GM10266 (cell line): Measurements from ENCODE around the gene TRIM67.

Experiments
- DNase-seq: peaks from one replicate; pipeline ENCODE4 v3.0.0; 2012; ENCODE audit errors: extremely low spot score
- TF ChIP-seq, protein P1 (sequence below): IDR thresholded peaks from 2 replicates; pipeline ENCODE4 v1.5.1; 2012; ENCODE audit warnings: mild to moderate bottlenecking, low read depth; ENCODE audit not compliant: control insufficient read depth, insufficient read depth; ENCODE audit errors: missing control alignments

TRIM67 gene

GRCh38 chr1:231193710-231194340 is 32.0 kb downstream of the TRIM67 start:
- TF ChIP-seq, protein P1, sequence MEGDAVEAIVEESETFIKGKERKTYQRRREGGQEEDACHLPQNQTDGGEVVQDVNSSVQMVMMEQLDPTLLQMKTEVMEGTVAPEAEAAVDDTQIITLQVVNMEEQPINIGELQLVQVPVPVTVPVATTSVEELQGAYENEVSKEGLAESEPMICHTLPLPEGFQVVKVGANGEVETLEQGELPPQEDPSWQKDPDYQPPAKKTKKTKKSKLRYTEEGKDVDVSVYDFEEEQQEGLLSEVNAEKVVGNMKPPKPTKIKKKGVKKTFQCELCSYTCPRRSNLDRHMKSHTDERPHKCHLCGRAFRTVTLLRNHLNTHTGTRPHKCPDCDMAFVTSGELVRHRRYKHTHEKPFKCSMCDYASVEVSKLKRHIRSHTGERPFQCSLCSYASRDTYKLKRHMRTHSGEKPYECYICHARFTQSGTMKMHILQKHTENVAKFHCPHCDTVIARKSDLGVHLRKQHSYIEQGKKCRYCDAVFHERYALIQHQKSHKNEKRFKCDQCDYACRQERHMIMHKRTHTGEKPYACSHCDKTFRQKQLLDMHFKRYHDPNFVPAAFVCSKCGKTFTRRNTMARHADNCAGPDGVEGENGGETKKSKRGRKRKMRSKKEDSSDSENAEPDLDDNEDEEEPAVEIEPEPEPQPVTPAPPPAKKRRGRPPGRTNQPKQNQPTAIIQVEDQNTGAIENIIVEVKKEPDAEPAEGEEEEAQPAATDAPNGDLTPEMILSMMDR, result no peak
- DNase-seq, result no peak

- DNase-seq, result no peak
- TF ChIP-seq, protein P1, result no peak
Measured at GRCh38 chr1:231194476-231194842, 32.6 kb downstream of the TRIM67 start.

DNA sequence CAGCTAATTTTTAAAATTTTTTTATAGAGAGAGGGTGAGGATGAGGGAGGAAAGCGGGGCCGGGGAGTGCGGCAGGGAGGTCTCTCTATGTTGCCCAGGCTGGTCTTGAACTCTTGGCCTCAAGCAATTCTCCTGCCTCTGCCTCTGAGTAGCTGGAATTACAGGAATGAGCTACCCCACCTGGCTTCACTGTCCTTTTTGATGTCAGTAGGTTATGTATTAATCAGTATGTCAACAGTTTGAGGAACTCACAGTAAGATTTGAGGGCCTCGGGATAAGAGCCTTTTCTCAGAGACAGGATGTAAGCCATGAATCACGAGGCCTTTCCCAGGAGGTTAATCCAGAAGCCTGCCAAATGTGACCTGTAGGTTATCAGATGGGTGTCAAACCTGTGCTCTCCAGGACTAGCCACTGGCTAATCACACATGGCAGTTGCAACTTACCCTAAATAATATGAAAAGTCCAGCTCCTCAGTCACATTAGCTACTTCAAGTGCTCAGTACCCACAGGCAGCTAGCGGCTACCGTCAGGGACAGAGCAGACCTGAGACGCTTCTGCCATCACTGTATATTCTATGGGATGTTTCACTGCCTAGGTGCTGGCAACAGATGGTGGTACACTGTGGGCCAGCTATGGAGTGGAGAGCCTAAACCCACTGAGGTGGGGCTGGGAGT is 33.1 kb downstream of the TRIM67 start:
- DNase-seq, result no peak
- TF ChIP-seq, protein P1, result no peak

GRCh38 chr1:231196307-231196706 is 34.4 kb downstream of the TRIM67 start:
- no peak for DNase-seq
- TF ChIP-seq, protein P1, result no peak

DNA sequence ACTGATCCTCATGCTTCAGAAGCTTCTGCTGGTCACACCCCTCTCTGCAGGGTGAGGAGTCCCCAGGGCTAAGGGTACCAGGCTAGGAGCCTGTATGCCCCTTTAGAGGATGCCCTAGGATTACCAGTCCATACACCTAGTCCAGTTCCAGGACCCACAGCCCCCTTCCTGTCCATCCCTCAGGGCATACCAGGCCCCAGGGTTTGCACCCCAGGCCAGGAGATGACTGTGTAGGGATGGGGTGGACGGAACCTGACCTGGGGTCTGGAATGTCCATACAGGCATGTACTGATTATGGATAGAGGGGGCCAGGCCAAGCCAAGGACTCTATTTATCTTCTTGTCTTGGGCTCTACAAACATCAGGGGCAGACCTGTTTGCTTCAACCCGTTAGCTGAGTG is 34.9 kb downstream of the TRIM67 start:
- TF ChIP-seq, protein P1, result no peak
- no peak for DNase-seq

GRCh38 chr1:231199868-231200267 is 38.0 kb downstream of the TRIM67 start:
- TF ChIP-seq, protein P1, result no peak
- no peak for DNase-seq

DNA sequence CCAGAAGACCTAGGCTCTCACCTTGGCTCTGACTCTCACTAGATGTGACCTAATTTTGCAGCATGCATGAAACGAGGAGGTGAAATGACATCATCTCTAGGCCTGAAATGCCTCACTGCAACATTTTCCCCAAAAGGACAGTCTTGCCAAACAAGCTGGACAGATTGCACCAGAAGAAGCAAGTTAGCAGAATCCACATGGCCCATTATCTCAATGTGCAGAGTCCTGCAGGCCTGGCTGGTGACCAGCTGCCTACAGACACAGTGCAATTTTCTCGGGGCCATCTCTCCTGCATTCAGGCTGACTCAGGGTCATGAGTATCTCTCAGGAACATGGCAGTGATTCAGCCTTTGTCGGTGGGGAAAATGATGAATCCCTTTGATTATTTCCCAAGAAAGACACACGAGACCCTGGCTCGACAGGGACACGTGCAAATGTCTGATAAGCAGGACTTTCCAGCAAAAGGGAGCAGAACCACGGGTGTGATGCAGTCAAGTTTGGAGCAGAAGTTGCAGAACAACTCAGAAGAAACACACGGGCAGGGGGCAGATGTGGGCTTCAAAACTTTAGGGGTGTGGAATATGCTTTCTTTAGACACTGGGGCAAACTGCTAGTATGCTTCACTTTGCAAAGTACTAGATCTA is 38.7 kb downstream of the TRIM67 start:
- TF ChIP-seq, protein P1, result no peak
- DNase-seq, result no peak
